HG02678 (cell line): ENCODE data around the gene ANO2.
"Not testable (repeated sequence)": the region's sequence is repeated elsewhere in the genome, so short reads cannot be mapped to it uniquely, and the experiment has no call there.

Experiments
- ATAC-seq: cut with Tn5 transposase; IDR thresholded peaks from one replicate; pipeline ENCODE4 v1.9.1; 2021; ENCODE audit warnings: mild to moderate bottlenecking, moderate library complexity; ENCODE audit not compliant: unreplicated experiment

The ANO2 gene

GRCh38 chr12:5689773-5690172 lies 255.3 kb downstream of the ANO2 start:
- no peak for ATAC-seq

GRCh38 chr12:5688226-5688625 lies 256.8 kb downstream of the ANO2 start:
- ATAC-seq, result no peak

GRCh38 chr12:5685935-5686334 lies 259.1 kb downstream of the ANO2 start:
- no peak for ATAC-seq

GRCh38 chr12:5684989-5685388 lies 260.1 kb downstream of the ANO2 start:
- no peak for ATAC-seq

GRCh38 chr12:5682581-5682980 lies 262.5 kb downstream of the ANO2 start:
- ATAC-seq, result no peak

- ATAC-seq, result no peak
Observed at GRCh38 chr12:5678176-5678575, 266.9 kb downstream of the ANO2 start.

- not testable (repeated sequence) for ATAC-seq
Observed at GRCh38 chr12:5669624-5670023, 275.4 kb downstream of the ANO2 start.

GRCh38 chr12:5665615-5666014 lies 279.4 kb downstream of the ANO2 start:
- ATAC-seq, result no peak

GRCh38 chr12:5661811-5662210 lies 283.2 kb downstream of the ANO2 start:
- no peak for ATAC-seq

GRCh38 chr12:5660238-5660637 lies 284.8 kb downstream of the ANO2 start:
- no peak for ATAC-seq

GRCh38 chr12:5658339-5658941 lies 286.6 kb downstream of the ANO2 start:
- ATAC-seq, result not testable (repeated sequence)

GRCh38 chr12:5656836-5657235 lies 288.2 kb downstream of the ANO2 start:
- ATAC-seq, result no peak

- no peak for ATAC-seq
Observed at GRCh38 chr12:5655120-5655519, 289.9 kb downstream of the ANO2 start.

- ATAC-seq, result no peak
Observed at GRCh38 chr12:5654019-5654418, 291.0 kb downstream of the ANO2 start.

GRCh38 chr12:5650829-5651461 lies 294.1 kb downstream of the ANO2 start:
- no peak for ATAC-seq

GRCh38 chr12:5650281-5650680 lies 294.8 kb downstream of the ANO2 start:
- no peak for ATAC-seq

- no peak for ATAC-seq
Observed at GRCh38 chr12:5648692-5649359, 296.2 kb downstream of the ANO2 start.

- ATAC-seq, result no peak
Observed at GRCh38 chr12:5643266-5643665, 301.8 kb downstream of the ANO2 start.

- no peak for ATAC-seq
Observed at GRCh38 chr12:5637698-5638097, 307.4 kb downstream of the ANO2 start.

- no peak for ATAC-seq
Observed at GRCh38 chr12:5636907-5637306, 308.2 kb downstream of the ANO2 start.

- no peak for ATAC-seq
Observed at GRCh38 chr12:5633106-5633505, 312.0 kb downstream of the ANO2 start.

GRCh38 chr12:5632453-5632852 lies 312.6 kb downstream of the ANO2 start:
- no peak for ATAC-seq
